Erythroblast (primary cell): ENCODE results near the gene DOK5.

ENCODE experiments used
- GATA1 ChIP-seq: IDR thresholded peaks from 2 replicates; pipeline ENCODE4 v1.6.1; 2011; ENCODE audit warnings: low read depth, mild to moderate bottlenecking, control low read depth, low read length, moderate library complexity
- POLR2A ChIP-seq: IDR thresholded peaks from 2 replicates; pipeline ENCODE4 v1.6.1; 2011; ENCODE audit warnings: mild to moderate bottlenecking, low read length

- no peak for TF ChIP-seq POLR2A
- no peak for TF ChIP-seq GATA1
Observed at GRCh38 chr20:54654450-54654849, 179.1 kb downstream of the DOK5 start.
